Endothelial cell (in vitro differentiated cells): Measurements from ENCODE around the gene GPR78. TPM values are rescaled to one million over a fixed set of nuclear protein-coding genes. Genes with fewer than 3 reads are reported as not detected.

ENCODE experiments used
- DNase-seq: peaks from one replicate; pipeline ENCODE4 v3.0.0; 2021; ENCODE audit warnings: low spot score
- H3K27ac Mint-ChIP-seq: one replicate; pipeline ENCODE4 v1.8.0; 2021; ENCODE audit warnings: mixed read lengths, inconsistent platforms; ENCODE audit not compliant: unreplicated experiment
- H3K27me3 Mint-ChIP-seq: one replicate; pipeline ENCODE4 v1.8.0; 2021; ENCODE audit warnings: mild to moderate bottlenecking, moderate library complexity, mixed read lengths, inconsistent platforms; ENCODE audit not compliant: unreplicated experiment
- H3K36me3 Mint-ChIP-seq: one replicate; pipeline ENCODE4 v1.8.0; 2021; ENCODE audit warnings: mild to moderate bottlenecking, low read depth, mixed read lengths, inconsistent platforms; ENCODE audit not compliant: unreplicated experiment
- H3K4me1 Mint-ChIP-seq: one replicate; pipeline ENCODE4 v1.8.0; 2021; ENCODE audit warnings: mild to moderate bottlenecking, mixed read lengths, inconsistent platforms; ENCODE audit not compliant: unreplicated experiment
- H3K4me3 Mint-ChIP-seq: one replicate; pipeline ENCODE4 v1.8.0; 2021; ENCODE audit warnings: mild to moderate bottlenecking, mixed read lengths, inconsistent platforms; ENCODE audit not compliant: unreplicated experiment
- H3K9me3 Mint-ChIP-seq: one replicate; pipeline ENCODE4 v1.8.0; 2021; ENCODE audit warnings: mixed read lengths, inconsistent platforms; ENCODE audit not compliant: unreplicated experiment
- CTCF ChIP-seq: fragments of 200-600 bp; sonication (generic); IDR thresholded peaks from one replicate; pipeline ENCODE4 v1.5.0; 2021; ENCODE audit warnings: antibody characterized with exemption; ENCODE audit not compliant: unreplicated experiment
- total RNA-seq: library from RNA; stranded (reverse); fragmentation: NEBNext Ultra II Directional; extraction: Animal tissue kit (Norgen Biotek cat#: 25700); gene quantifications from one replicate; pipeline ENCODE4 v1.2.1, GENCODE V29; 2021; ENCODE audit not compliant: unreplicated experiment

GPR78 gene
- total RNA-seq, 1 donor from 2014 or later = not detected

- H3K27me3 Mint-ChIP-seq = peaks cover 7% of the 10 kb centered on the region
- H3K4me1 Mint-ChIP-seq = peaks cover 3% of the 10 kb centered on the region
- TF ChIP-seq CTCF = no peak
- DNase-seq = no peak
- no peak overlapping the region for H3K27ac Mint-ChIP-seq
- no peak overlapping the region for H3K4me3 Mint-ChIP-seq
- H3K36me3 Mint-ChIP-seq = no peaks in the 10 kb centered on the region
- no peaks in the 10 kb centered on the region for H3K9me3 Mint-ChIP-seq
These were observed 16.7 kb downstream of the GPR78 start for GRCh38 chr4:8596891-8597290.

DNA sequence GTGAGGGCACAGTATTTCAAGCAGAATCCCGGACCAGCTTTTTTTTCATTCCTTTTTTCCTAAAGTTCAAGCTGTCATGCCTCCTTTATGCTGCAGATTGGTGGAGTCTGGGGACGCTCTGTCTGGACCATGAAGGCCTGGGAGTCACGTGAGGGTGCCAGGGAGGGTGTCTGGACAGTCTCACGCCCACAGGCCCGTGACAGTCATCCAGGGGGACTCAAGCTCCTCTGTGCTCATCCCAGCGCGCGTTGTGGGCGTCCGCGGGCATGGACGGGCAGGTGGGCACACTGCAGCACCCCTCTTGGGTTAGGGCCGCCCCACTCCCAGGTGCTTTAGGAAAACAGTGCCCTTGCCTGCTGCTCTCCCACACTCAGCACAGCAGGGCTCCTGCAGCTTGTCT lies 17.1 kb downstream of the GPR78 start:
- Mint-ChIP-seq H3K4me3 (no peak overlapping the region), H3K27me3 (peaks cover 7% of the 10 kb centered on the region), H3K27ac (no peak overlapping the region), H3K9me3 (no peaks in the 10 kb centered on the region), H3K4me1 (peaks cover 3% of the 10 kb centered on the region), H3K36me3 (no peaks in the 10 kb centered on the region)
- TF ChIP-seq CTCF = no peak
- DNase-seq = no peak

DNA sequence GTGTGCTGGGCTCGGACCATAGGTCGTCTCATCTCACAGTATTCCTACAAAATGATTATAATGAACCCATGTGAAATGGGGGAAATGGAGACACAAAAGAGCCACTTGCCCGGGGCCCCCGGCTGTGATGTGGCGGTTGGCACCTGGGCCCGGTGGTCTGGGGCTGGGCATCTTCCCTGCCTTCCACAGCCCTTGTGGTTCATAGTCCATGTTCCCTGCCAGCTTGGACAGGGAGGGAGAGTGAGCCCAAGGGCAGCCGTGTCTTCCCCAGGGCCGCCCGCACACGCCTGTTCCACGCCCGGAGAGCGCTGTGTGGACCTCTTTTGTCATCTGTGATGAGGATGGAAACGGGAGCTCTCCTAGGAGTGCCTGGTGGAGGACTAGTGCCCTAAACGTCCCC lies 17.6 kb downstream of the GPR78 start:
- no peak for TF ChIP-seq CTCF
- Mint-ChIP-seq H3K9me3 (no peaks in the 10 kb centered on the region), H3K36me3 (no peaks in the 10 kb centered on the region), H3K27me3 (peaks cover 7% of the 10 kb centered on the region), H3K27ac (no peak overlapping the region), H3K4me1 (peaks cover 5% of the 10 kb centered on the region), H3K4me3 (no peak overlapping the region)
- no peak for DNase-seq

DNA sequence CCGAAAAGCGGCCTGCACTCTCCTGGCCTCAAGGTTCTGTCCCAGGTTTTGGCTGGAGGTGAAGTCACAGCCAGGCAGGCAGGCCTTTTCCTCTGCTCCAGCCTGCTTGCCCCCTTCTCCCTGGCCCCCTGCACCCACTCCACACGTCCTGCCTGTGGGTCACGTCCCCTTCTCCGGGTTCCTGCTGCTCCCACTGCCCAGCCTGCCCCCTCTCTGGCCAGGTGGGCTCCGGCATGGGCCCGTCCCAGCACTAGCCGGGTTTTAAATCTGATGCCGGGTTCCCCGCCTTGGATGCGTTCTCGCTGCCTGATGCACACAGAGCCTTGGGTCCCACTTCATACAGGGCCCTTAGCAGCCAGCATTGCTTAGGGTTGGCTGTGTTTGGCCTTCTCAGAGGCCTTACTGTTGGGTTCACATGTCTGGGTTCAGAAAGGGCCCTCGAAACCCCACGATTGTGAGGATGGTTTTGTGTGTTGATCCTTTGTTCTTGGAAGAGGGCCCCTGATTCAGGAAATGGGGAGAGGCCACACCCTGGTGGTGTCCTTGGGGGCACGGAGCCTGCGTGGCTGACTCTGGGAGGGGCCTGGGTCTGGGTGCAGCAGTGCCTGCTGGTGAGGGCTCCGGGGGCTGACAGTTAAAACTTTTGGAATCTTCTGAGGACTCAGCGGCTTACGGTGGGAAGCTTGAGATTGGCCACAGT lies 18.3 kb downstream of the GPR78 start:
- DNase-seq = no peak
- Mint-ChIP-seq H3K27ac (no peak overlapping the region), H3K27me3 (peaks cover 7% of the 10 kb centered on the region), H3K9me3 (no peaks in the 10 kb centered on the region), H3K4me1 (peaks cover 5% of the 10 kb centered on the region), H3K4me3 (no peak overlapping the region), H3K36me3 (no peaks in the 10 kb centered on the region)
- TF ChIP-seq CTCF = no peak

GRCh38 chr4:8599091-8599460 lies 18.9 kb downstream of the GPR78 start:
- H3K4me3 Mint-ChIP-seq = no peak overlapping the region
- TF ChIP-seq CTCF = no peak
- peaks cover 8% of the 10 kb centered on the region for H3K27me3 Mint-ChIP-seq
- peaks cover 5% of the 10 kb centered on the region for H3K4me1 Mint-ChIP-seq
- H3K27ac Mint-ChIP-seq = no peak overlapping the region
- DNase-seq = no peak
- no peaks in the 10 kb centered on the region for H3K36me3 Mint-ChIP-seq
- no peaks in the 10 kb centered on the region for H3K9me3 Mint-ChIP-seq
